Spleen (tissue), 7 donors: ENCODE data around the gene VTI1B.

ENCODE experiments used
- POLR2A ChIP-seq, 3 donors: fragments of 450-650 bp; IDR thresholded peaks; one replicate each; pipeline ENCODE4 v1.5.1; 2017; ENCODE audit warnings: antibody characterized with exemption in 3 of 3, mild to moderate bottlenecking in 1 of 3
- POLR2AphosphoS5 ChIP-seq, 3 donors: sonication (generic); formaldehyde crosslinking; IDR thresholded peaks; one replicate each; pipeline ENCODE4 v1.5.1; 2017; ENCODE audit warnings: antibody characterized with exemption in 3 of 3
- TF ChIP-seq, protein P1 (sequence below), 11 experiments: fragments of 200-600 bp in 7 of 11; fragments of 450-650 bp in 4 of 11; sonication (generic) in 4 of 11; IDR thresholded peaks in 8 of 11; conservative IDR thresholded peaks in 3 of 11; 1 replicate in 7 of 11; 2 replicates in 4 of 11; pipeline versions ENCODE4 v1.4.0 to v1.8.0; 2016 to 2021; ENCODE audit warnings: antibody characterized with exemption in 11 of 11, inconsistent platforms in 4 of 11, mild to moderate bottlenecking in 1 of 11
- donor health status: DM: no; HTN: no; CAD: no; lungs with moderate emphysema.
- donor health status: DM: no; HTN: no; CAD: no.
- donor health status: DM: no; HTN: no; CAD: no.

DNA sequence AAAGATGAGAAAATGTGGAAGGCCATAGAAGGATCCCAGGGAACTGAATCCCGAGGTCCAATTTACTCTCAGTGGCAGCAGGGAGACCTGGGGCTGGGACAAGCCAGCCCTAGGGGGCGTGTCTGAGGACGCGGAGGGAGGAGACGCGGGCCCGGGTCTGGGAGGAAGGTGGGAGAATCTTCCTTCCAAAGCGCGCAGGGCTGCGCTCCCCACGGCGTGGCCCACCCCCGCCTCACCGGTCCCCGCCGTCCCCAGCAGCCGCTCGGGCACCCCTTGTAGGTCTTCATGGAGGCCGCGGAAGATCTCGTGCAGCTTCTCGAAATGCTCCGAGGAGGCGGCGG, 323 bp downstream of the VTI1B start:
- TF ChIP-seq, protein P1, sequence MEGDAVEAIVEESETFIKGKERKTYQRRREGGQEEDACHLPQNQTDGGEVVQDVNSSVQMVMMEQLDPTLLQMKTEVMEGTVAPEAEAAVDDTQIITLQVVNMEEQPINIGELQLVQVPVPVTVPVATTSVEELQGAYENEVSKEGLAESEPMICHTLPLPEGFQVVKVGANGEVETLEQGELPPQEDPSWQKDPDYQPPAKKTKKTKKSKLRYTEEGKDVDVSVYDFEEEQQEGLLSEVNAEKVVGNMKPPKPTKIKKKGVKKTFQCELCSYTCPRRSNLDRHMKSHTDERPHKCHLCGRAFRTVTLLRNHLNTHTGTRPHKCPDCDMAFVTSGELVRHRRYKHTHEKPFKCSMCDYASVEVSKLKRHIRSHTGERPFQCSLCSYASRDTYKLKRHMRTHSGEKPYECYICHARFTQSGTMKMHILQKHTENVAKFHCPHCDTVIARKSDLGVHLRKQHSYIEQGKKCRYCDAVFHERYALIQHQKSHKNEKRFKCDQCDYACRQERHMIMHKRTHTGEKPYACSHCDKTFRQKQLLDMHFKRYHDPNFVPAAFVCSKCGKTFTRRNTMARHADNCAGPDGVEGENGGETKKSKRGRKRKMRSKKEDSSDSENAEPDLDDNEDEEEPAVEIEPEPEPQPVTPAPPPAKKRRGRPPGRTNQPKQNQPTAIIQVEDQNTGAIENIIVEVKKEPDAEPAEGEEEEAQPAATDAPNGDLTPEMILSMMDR (IDR thresholded peaks at IDR 0.05 in 8 of 11, conservative IDR thresholded peaks at IDR 0.05 in 3 of 11) = peak in 7 of 11 experiments; percentile 3 to 43 (median 22)
- no peak for TF ChIP-seq POLR2AphosphoS5 (IDR thresholded peaks at IDR 0.05)
- no peak for TF ChIP-seq POLR2A (IDR thresholded peaks at IDR 0.05)
